B cell (primary cell): ENCODE measurements around the gene MYH14. TPM values are rescaled to one million over a fixed set of nuclear protein-coding genes. Genes with fewer than 3 reads are reported as not detected.

Experiments used
- ATAC-seq: fragments of 200-7000 bp; cut with Tn5 transposase; one replicate; pipeline ENCODE4 v1.10.0; 2021; ENCODE audit warnings: low read depth, mild to moderate bottlenecking, moderate number of reproducible peaks, moderate library complexity
- CTCF ChIA-PET: fragments of 350-600 bp; sonication (Branson Sonifier 250); formaldehyde crosslinking; loops from one replicate; lab custom pipeline; 2021; ENCODE audit warnings: antibody characterized with exemption, inconsistent platforms; lab: Charles Lee
- POLR2A ChIA-PET: fragments of 350-600 bp; sonication (Branson Sonifier 250); formaldehyde crosslinking; loops from one replicate; lab custom pipeline; 2021; ENCODE audit warnings: antibody characterized with exemption; lab: Charles Lee
- DNase-seq: peaks from one replicate; pipeline ENCODE4 v3.0.0; 2013
- H2AFZ ChIP-seq: 2 replicates; pipeline ENCODE4 v1.6.1; 2012; ENCODE audit warnings: mild to moderate bottlenecking, low read depth, low read length; ENCODE audit not compliant: insufficient read depth, poor library complexity, severe bottlenecking
- H3K27ac ChIP-seq, 2 donors: 1 replicate in 1 of 2; 2 replicates in 1 of 2; pipeline ENCODE4 v1.5.1; 2012 to 2013; ENCODE audit warnings: low read length in 2 of 2, mild to moderate bottlenecking in 2 of 2, moderate library complexity in 1 of 2
- H3K27me3 ChIP-seq, 4 experiments: fragments of 200-600 bp in 1 of 4; sonication (generic) in 1 of 4; replicated peaks in 1 of 4; 1 replicate in 2 of 4; 2 replicates in 2 of 4; pipeline versions ENCODE4 v1.6.1 to v1.7.0; 2013 to 2016; ENCODE audit warnings: low read length in 3 of 4, mild to moderate bottlenecking in 2 of 4, mixed read lengths in 1 of 4, moderate library complexity in 1 of 4; ENCODE audit not compliant: insufficient read depth in 4 of 4, control insufficient read depth in 3 of 4; ENCODE audit errors: control extremely low read depth in 1 of 4
- H3K36me3 ChIP-seq, 2 experiments: replicated peaks in 1 of 2; 1 replicate in 1 of 2; 2 replicates in 1 of 2; pipeline versions ENCODE4 v1.6.1 to v1.7.1; 2013; ENCODE audit warnings: low read length in 1 of 2; ENCODE audit not compliant: insufficient read depth in 2 of 2, control insufficient read depth in 1 of 2; ENCODE audit errors: control extremely low read depth in 1 of 2, extremely low read depth in 1 of 2
- H3K4me1 ChIP-seq, 2 donors: fragments of 200-600 bp in 1 of 2; sonication (generic) in 1 of 2; 1 replicate in 1 of 2; 2 replicates in 1 of 2; pipeline versions ENCODE4 v1.5.1 to v1.6.1; 2013 to 2017; ENCODE audit warnings: low read length in 2 of 2; ENCODE audit not compliant: control insufficient read depth in 2 of 2, insufficient read depth in 2 of 2
- H3K4me2 ChIP-seq: replicated peaks from 2 replicates; pipeline ENCODE3; 2012; ENCODE audit warnings: mild to moderate bottlenecking, low read depth, low read length; ENCODE audit not compliant: poor library complexity, severe bottlenecking
- H3K4me3 ChIP-seq, 5 experiments: fragments of 200-600 bp in 1 of 5; sonication (generic) in 1 of 5; 1 replicate in 3 of 5; 2 replicates in 2 of 5; pipeline versions ENCODE4 v1.5.1 to v1.7.0; 2011 to 2016; ENCODE audit warnings: low read length in 4 of 5, mild to moderate bottlenecking in 4 of 5, low read depth in 2 of 5, control low read depth in 1 of 5, moderate library complexity in 1 of 5; ENCODE audit not compliant: insufficient read depth in 1 of 5; ENCODE audit errors: control extremely low read depth in 1 of 5, extremely low read depth in 1 of 5
- H3K79me2 ChIP-seq: fragments of 200-600 bp; sonication (generic); one replicate; pipeline ENCODE4 v1.6.0; 2016; ENCODE audit warnings: low read length; ENCODE audit not compliant: control insufficient read depth, insufficient read depth
- H3K9ac ChIP-seq: fragments of 200-600 bp; sonication (generic); 2 replicates; pipeline ENCODE4 v1.6.1; 2017; ENCODE audit warnings: mild to moderate bottlenecking, low read length, moderate library complexity
- H3K9me3 ChIP-seq, 3 donors: one replicate each; pipeline versions ENCODE4 v1.6.1 to v1.7.1; 2013; ENCODE audit warnings: low read length in 2 of 3; ENCODE audit not compliant: control insufficient read depth in 2 of 3, insufficient read depth in 1 of 3; ENCODE audit errors: control extremely low read depth in 1 of 3
- H4K20me1 ChIP-seq: 2 replicates; pipeline ENCODE4 v1.6.0; 2012; ENCODE audit warnings: mild to moderate bottlenecking, low read length; ENCODE audit not compliant: insufficient read depth, control insufficient read depth, poor library complexity, severe bottlenecking
- H3K27ac Mint-ChIP-seq: one replicate; pipeline ENCODE4 v1.8.0; 2021; ENCODE audit warnings: mixed read lengths
- H3K27me3 Mint-ChIP-seq: one replicate; pipeline ENCODE4 v1.8.0; 2021; ENCODE audit warnings: mixed read lengths
- H3K4me1 Mint-ChIP-seq: one replicate; pipeline ENCODE4 v1.8.0; 2021; ENCODE audit warnings: mixed read lengths
- H3K4me3 Mint-ChIP-seq: one replicate; pipeline ENCODE4 v1.8.0; 2021; ENCODE audit warnings: mixed read lengths
- H3K9me3 Mint-ChIP-seq: one replicate; pipeline ENCODE4 v1.8.0; 2022; ENCODE audit warnings: mixed read lengths; ENCODE audit not compliant: insufficient read depth
- EZH2 ChIP-seq: IDR thresholded peaks from 2 replicates; pipeline ENCODE4 v1.6.1; 2012; ENCODE audit warnings: borderline replicate concordance, low read depth, mild to moderate bottlenecking, moderate library complexity, low read length; ENCODE audit not compliant: insufficient read depth, poor library complexity, severe bottlenecking
- WGBS: methylation state at CpG from one replicate; pipeline ENCODE4 v1.1.5; 2013; ENCODE audit warnings: missing lambda C conversion rate; ENCODE audit not compliant: insufficient coverage; 5-methylcytosine and 5-hydroxymethylcytosine counted together
- intact Hi-C: fragments of 100-400 bp; cut with micrococcal nuclease; formaldehyde crosslinking; loops from one replicate; pipeline ENCODE4 v1.10.0; 2022
- polyA plus RNA-seq: library from polyadenylated mRNA; depleted of rRNA; stranded (reverse); fragments of >200 nt; gene quantifications from 2 replicates; pipeline ENCODE4 v1.2.3, GENCODE V29; 2012
- total RNA-seq, 2 donors: library from RNA; stranded (reverse); fragments of 120-200 nt in 1 of 2; gene quantifications; 1 replicate in 1 of 2; 2 replicates in 1 of 2; pipeline versions ENCODE4 v1.2.3 to v1.2.4, GENCODE V29; 2013 to 2022
- TF ChIP-seq, protein P1 (sequence below): fragments of 200-600 bp; IDR thresholded peaks from one replicate; pipeline ENCODE4 v1.8.0; 2022; ENCODE audit warnings: antibody characterized with exemption, mild to moderate bottlenecking

The MYH14 gene
- total and polyA plus RNA-seq, 2 donors (not counting 1 experiment from before 2014, with no cell fraction given): not detected

DNA sequence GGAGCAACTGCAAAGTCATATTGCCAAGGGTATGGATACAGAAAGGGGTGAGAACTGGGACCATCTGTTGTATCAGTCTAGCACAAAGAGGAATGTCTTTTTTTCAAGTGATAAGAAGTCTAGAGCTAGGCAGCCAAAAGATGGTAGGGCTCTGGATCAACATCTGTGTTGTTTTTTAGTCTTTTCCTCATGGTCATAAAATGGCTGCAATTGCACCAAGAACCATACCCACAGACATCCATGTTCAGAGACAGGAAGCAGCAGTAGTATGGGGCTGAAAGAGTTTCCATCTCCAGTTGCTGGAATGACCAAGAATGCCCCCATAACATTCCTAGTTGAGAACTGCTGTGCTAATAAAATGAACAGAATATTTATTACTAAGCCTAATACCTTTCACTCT is 100.1 kb downstream of the MYH14 start:
- H3K27ac Mint-ChIP-seq: no peak overlapping the region
- intact Hi-C loops: no loop called here
- no peak overlapping the region for H3K4me3 ChIP-seq
- ChIA-PET CTCF (no interaction called here), POLR2A (no interaction called here)
- H3K9me3 Mint-ChIP-seq: no peaks in the 10 kb centered on the region
- no peak overlapping the region for H2AFZ ChIP-seq
- H3K27me3 ChIP-seq: peaks cover 0 to 6% (median 1%) of the 10 kb centered on the region in 4 experiments
- no peak overlapping the region for H3K27ac ChIP-seq
- no peaks in the 10 kb centered on the region for H3K79me2 ChIP-seq
- no peak for TF ChIP-seq EZH2
- TF ChIP-seq, protein P1, sequence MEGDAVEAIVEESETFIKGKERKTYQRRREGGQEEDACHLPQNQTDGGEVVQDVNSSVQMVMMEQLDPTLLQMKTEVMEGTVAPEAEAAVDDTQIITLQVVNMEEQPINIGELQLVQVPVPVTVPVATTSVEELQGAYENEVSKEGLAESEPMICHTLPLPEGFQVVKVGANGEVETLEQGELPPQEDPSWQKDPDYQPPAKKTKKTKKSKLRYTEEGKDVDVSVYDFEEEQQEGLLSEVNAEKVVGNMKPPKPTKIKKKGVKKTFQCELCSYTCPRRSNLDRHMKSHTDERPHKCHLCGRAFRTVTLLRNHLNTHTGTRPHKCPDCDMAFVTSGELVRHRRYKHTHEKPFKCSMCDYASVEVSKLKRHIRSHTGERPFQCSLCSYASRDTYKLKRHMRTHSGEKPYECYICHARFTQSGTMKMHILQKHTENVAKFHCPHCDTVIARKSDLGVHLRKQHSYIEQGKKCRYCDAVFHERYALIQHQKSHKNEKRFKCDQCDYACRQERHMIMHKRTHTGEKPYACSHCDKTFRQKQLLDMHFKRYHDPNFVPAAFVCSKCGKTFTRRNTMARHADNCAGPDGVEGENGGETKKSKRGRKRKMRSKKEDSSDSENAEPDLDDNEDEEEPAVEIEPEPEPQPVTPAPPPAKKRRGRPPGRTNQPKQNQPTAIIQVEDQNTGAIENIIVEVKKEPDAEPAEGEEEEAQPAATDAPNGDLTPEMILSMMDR: no peak
- H3K9me3 ChIP-seq: peaks cover 0 to 8% (median 0%) of the 10 kb centered on the region in 3 donors
- H3K4me2 ChIP-seq: no peak overlapping the region
- H3K4me1 Mint-ChIP-seq: no peaks in the 10 kb centered on the region
- H3K4me3 Mint-ChIP-seq: no peak overlapping the region
- peaks cover 44% of the 10 kb centered on the region for H3K27me3 Mint-ChIP-seq
- DNase-seq (no peak), ATAC-seq (no peak)
- no peaks in the 10 kb centered on the region for H3K4me1 ChIP-seq
- no peak overlapping the region for H3K9ac ChIP-seq
- H3K36me3 ChIP-seq: no peaks in the 10 kb centered on the region
- no peaks in the 10 kb centered on the region for H4K20me1 ChIP-seq

DNA sequence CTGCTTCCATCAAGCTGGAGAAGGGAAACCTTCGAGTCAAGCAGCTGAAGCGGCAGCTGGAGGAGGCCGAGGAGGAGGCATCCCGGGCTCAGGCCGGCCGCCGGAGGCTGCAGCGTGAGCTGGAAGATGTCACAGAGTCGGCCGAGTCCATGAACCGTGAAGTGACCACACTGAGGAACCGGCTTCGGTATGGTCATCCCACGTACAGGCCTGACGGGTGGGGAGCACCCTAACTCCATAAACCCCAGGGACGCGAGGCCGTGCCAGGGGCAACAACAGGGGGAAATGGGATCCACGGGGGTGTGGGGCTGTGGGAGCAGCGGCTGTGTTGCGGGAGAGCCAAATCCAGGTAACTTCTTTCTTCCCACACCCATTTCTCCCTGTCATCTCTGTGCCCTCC is 105.6 kb downstream of the MYH14 start:
- ATAC-seq: no peak
- Histone ChIP-seq H3K79me2 (no peaks in the 10 kb centered on the region), H3K27ac (no peak overlapping the region), H3K9ac (no peak overlapping the region), H3K36me3 (no peaks in the 10 kb centered on the region), H3K27me3 (peaks cover 0 to 43% (median 30%) of the 10 kb centered on the region in 4 experiments), H3K4me3 (no peak overlapping the region), H3K9me3 (peaks cover 0 to 32% (median 2%) of the 10 kb centered on the region in 3 donors), H2AFZ (no peak overlapping the region), H3K4me1 (peaks cover 8 to 18% of the 10 kb centered on the region in 2 donors), H3K4me2 (no peak overlapping the region), H4K20me1 (no peaks in the 10 kb centered on the region)
- DNase-seq: no peak
- H3K27me3 Mint-ChIP-seq: peaks cover 61% of the 10 kb centered on the region
- ChIA-PET CTCF (no interaction called here), POLR2A (interaction anchor here (0.6 kb wide), 1 partner anchor 531 kb away, joined by 9 read pairs; no protein-coding TSS in a partner anchor)
- TF ChIP-seq EZH2: no peak
- TF ChIP-seq, protein P1: no peak
- H3K4me3 Mint-ChIP-seq: no peak overlapping the region
- peaks cover 12% of the 10 kb centered on the region for H3K4me1 Mint-ChIP-seq
- H3K9me3 Mint-ChIP-seq: no peaks in the 10 kb centered on the region
- WGBS: 93% methylated on average over 11 of the region's 21 CpGs
- no peak overlapping the region for H3K27ac Mint-ChIP-seq
- intact Hi-C loops: no loop called here
